ENCODE measurements around the gene COX8C. TPM values are rescaled to one million over a fixed set of nuclear protein-coding genes. Genes with fewer than 3 reads are reported as not detected.

The COX8C gene
- total and polyA plus RNA-seq, 3 donors from 2014 or later: 19.9 to 65.3 (median 39.1) TPM

DNA sequence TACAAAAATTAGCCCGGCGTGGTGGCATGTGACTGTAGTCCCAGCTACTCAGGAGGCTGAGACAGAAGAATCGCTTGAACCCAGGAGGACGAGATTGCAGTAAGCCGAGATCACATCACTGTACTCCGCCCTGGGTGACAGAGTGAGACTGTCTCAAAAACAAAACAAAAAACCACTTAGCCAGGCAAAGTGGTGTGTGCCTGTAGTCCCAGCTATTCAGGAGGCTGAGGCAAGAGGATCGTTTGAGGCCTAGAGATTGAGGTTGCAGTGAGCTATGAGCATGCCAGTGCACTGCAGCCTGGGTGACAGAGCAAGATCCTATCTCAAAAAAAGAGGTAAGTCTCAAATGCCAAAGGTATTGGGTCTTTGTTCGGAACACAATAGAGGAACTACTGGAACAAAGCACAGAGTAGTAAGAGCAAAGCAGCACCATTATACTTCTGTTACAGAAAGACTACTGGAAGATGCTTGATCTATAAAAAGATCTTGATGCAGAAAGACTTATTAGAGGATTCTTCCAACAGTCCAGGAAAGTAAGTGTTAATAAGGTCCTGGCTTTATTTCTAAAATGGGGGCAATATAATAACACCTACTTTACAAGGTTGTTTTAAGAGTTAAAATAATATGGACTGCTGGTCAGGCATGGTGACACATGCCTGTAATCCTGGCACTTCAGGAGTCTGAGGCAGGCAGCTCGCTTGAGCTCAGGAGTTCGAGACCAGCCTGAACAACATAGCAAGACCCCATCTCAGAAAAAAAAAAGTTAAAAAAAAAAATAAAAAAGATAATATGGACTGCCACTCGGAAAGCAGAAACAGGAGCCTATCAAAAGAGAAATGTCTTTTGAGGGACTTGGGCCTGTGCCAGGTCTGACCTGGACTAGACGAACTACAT is 44.0 kb upstream of the COX8C start:
- Histone ChIP-seq H3K9me3 (no peaks in the 10 kb centered on the region), H3K4me1 (peaks cover 6% of the 10 kb centered on the region), H3K27ac (no peak overlapping the region), H3K27me3 (no peaks in the 10 kb centered on the region), H3K36me3 (ENCODE audit: low read depth, missing control alignments) (no peaks in the 10 kb centered on the region), H3K4me3 (no peak overlapping the region)
- no peak for DNase-seq
- intact Hi-C loops (cut with DNase I; ENCODE audit: low total_unique reads): no loop called here
- TF ChIP-seq, protein P1, sequence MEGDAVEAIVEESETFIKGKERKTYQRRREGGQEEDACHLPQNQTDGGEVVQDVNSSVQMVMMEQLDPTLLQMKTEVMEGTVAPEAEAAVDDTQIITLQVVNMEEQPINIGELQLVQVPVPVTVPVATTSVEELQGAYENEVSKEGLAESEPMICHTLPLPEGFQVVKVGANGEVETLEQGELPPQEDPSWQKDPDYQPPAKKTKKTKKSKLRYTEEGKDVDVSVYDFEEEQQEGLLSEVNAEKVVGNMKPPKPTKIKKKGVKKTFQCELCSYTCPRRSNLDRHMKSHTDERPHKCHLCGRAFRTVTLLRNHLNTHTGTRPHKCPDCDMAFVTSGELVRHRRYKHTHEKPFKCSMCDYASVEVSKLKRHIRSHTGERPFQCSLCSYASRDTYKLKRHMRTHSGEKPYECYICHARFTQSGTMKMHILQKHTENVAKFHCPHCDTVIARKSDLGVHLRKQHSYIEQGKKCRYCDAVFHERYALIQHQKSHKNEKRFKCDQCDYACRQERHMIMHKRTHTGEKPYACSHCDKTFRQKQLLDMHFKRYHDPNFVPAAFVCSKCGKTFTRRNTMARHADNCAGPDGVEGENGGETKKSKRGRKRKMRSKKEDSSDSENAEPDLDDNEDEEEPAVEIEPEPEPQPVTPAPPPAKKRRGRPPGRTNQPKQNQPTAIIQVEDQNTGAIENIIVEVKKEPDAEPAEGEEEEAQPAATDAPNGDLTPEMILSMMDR (IDR thresholded peaks at IDR 0.05): no peak
- no peak for TF ChIP-seq POLR2A (IDR thresholded peaks at IDR 0.05)
- WGBS, 2 donors: 84 to 87% methylated on average over 12 of the region's 12 CpGs

DNA sequence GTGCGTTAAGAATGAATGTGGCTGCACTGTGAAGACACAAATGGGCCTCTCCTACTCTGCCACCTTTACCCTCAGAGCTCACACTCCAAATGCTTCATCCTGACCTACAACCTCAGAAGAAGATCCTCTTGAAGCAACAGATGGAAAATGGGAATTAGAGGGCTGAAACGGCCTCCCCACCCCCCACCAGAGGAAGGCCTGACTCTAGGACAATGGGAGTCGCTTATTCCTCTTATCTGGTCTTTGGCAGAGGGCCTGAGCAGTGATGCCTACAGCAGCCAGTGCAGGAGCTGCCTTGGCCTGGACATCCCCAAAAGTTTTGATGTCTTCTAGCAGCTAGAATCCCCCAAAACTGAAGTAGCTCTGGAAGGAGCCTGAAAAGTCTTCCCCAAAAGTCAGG is 43.3 kb upstream of the COX8C start:
- no peak overlapping the region for H3K4me3 ChIP-seq
- H3K4me1 ChIP-seq: peaks cover 6% of the 10 kb centered on the region
- no peaks in the 10 kb centered on the region for H3K36me3 ChIP-seq (ENCODE audit: low read depth, missing control alignments)
- TF ChIP-seq, protein P1 (IDR thresholded peaks at IDR 0.05): no peak
- no peak for TF ChIP-seq POLR2A (IDR thresholded peaks at IDR 0.05)
- no peak overlapping the region for H3K27ac ChIP-seq
- intact Hi-C loops (cut with DNase I; ENCODE audit: low total_unique reads): no loop called here
- no peaks in the 10 kb centered on the region for H3K9me3 ChIP-seq
- 48 to 49% methylated on average over 3 of the region's 3 CpGs for WGBS, 2 donors
- no peaks in the 10 kb centered on the region for H3K27me3 ChIP-seq
- DNase-seq: peak; percentile 69

DNA sequence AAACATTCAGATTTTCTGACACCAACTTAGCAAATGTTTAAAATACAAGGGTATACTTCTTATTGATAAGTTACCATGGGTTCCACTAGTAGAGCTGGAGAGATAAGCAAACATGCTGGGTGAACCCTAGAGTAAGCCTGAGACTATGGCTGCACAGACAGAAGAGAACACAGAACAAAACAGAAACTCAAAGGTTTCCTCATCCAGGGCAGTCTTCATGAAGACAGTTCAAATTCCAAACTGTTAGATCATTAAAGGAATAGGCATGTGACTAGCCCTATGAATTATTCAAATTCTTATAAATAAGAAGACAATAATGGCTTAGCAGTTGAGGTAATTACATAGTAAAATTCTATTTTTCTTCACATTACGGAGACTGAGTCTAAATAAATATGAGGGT is 42.2 kb upstream of the COX8C start:
- intact Hi-C loops (cut with DNase I; ENCODE audit: low total_unique reads): no loop called here
- Histone ChIP-seq H3K4me3 (no peak overlapping the region), H3K36me3 (ENCODE audit: low read depth, missing control alignments) (no peaks in the 10 kb centered on the region), H3K4me1 (peaks cover 6% of the 10 kb centered on the region), H3K27ac (no peak overlapping the region), H3K27me3 (no peaks in the 10 kb centered on the region), H3K9me3 (no peaks in the 10 kb centered on the region)
- TF ChIP-seq, protein P1 (IDR thresholded peaks at IDR 0.05): no peak
- DNase-seq: no peak
- WGBS, 2 donors: 93 to 96% methylated on average over 1 of the region's 1 CpG

DNA sequence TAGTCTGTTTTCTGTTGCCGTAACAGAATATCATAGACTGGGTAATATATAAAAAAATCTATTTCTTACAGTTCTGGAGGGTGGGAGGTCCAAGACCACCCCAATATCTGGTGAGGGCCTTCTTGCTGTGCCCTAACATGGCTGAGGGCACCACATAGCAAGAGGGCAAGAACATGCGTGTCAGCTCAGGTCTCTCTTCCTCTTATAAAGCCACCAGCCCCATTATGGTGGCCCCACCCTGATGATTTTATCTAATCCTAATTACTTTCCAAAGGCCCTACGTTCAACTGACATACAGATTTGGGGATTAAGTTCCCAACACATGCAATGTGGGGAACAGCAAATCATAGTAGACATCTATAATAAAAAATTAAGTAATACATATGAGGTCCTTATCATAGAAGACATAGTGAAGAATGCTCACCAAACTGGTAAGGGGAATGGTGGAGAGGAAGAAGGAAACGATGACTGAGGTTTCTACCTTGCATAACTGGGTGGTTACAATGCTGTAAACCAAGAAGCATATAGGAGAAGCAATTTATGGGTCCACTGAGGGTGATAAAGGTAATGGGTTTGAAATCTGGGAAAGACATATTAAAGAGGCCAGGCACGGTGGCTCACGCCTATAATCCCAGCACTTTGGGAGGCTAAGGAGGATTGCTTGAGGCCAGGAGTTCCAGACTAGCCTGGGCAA is 41.1 kb upstream of the COX8C start:
- intact Hi-C loops (cut with DNase I; ENCODE audit: low total_unique reads): no loop called here
- no peak overlapping the region for H3K4me3 ChIP-seq
- no peaks in the 10 kb centered on the region for H3K27me3 ChIP-seq
- no peak overlapping the region for H3K27ac ChIP-seq
- H3K36me3 ChIP-seq (ENCODE audit: low read depth, missing control alignments): no peaks in the 10 kb centered on the region
- 92% methylated on average over 6 of the region's 6 CpGs for WGBS, 2 donors
- H3K9me3 ChIP-seq: no peaks in the 10 kb centered on the region
- H3K4me1 ChIP-seq: peaks cover 6% of the 10 kb centered on the region
- no peak for DNase-seq
- TF ChIP-seq, protein P1 (IDR thresholded peaks at IDR 0.05): no peak
- no peak for TF ChIP-seq POLR2A (IDR thresholded peaks at IDR 0.05)

All from testis (tissue), 3 donors.